Measurements from ENCODE around the gene SSX7. TPM values are rescaled to one million over a fixed set of nuclear protein-coding genes. Genes with fewer than 3 reads are reported as not detected.
"Not testable (repeated sequence)": the region's sequence is repeated elsewhere in the genome, so short reads cannot be mapped to it uniquely, and the experiment has no call there.

SSX7 gene
- total and polyA plus RNA-seq, 4 donors: not detected

DNA sequence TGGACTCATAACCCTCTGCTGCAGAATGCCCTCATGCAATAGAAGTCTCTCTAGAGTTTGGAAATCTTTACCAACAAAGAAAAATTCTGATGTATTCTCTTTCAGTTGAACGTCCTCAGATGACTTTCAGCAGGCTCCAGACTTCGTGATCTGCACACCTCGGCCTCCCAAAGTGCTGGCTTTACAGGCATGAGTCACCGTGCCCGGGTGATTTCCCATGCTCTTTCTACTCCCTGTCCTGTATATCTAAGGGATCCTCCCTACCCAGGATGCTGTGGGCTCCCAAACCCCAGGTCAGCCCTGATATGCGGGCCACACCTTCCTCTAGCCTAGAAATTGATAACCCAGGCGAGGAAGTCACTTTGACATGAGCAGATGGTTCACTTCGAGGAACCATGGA, 51.5 kb downstream of the SSX7 start:
- ATAC-seq (ENCODE audit: low FRiP score); intact Hi-C loops (cut with DNase I); H3K36me3 ChIP-seq (ENCODE audit: control insufficient read depth in 1 of 2, insufficient read depth in 2 of 2, low read length in 1 of 2); H3K9me3 ChIP-seq (ENCODE audit: control insufficient read depth, low read length); H3K27ac ChIP-seq (ENCODE audit: low read depth in 1 of 2, low read length in 2 of 2); H3K4me3 ChIP-seq (ENCODE audit: low read length in 2 of 2); H3K27me3 ChIP-seq (ENCODE audit: control insufficient read depth in 1 of 2, insufficient read depth in 2 of 2, low read length in 1 of 2); DNase-seq; H3K4me1 ChIP-seq (ENCODE audit: control insufficient read depth in 1 of 2, insufficient read depth in 2 of 2, low read length in 2 of 2): not testable (repeated sequence)
- 78 to 80% methylated on average over 8 of the region's 8 CpGs for WGBS, 2 donors

GRCh38 chrX:52598886-52599285, 55.8 kb downstream of the SSX7 start:
- H3K9me3 ChIP-seq (ENCODE audit: control insufficient read depth, low read length): no peaks in the 10 kb centered on the region
- DNase-seq (no peak), ATAC-seq (ENCODE audit: low FRiP score) (no peak)
- intact Hi-C loops (cut with DNase I): no loop called here
- H3K27ac ChIP-seq (ENCODE audit: low read depth in 1 of 2, low read length in 2 of 2): no peak overlapping the region
- no peaks in the 10 kb centered on the region for H3K36me3 ChIP-seq (ENCODE audit: control insufficient read depth in 1 of 2, insufficient read depth in 2 of 2, low read length in 1 of 2)
- 85 to 86% methylated on average over 7 of the region's 7 CpGs for WGBS, 2 donors
- no peaks in the 10 kb centered on the region for H3K27me3 ChIP-seq (ENCODE audit: control insufficient read depth in 1 of 2, insufficient read depth in 2 of 2, low read length in 1 of 2)
- no peak overlapping the region for H3K4me3 ChIP-seq (ENCODE audit: low read length in 2 of 2)
- H3K4me1 ChIP-seq (ENCODE audit: control insufficient read depth in 1 of 2, insufficient read depth in 2 of 2, low read length in 2 of 2): no peaks in the 10 kb centered on the region

DNA sequence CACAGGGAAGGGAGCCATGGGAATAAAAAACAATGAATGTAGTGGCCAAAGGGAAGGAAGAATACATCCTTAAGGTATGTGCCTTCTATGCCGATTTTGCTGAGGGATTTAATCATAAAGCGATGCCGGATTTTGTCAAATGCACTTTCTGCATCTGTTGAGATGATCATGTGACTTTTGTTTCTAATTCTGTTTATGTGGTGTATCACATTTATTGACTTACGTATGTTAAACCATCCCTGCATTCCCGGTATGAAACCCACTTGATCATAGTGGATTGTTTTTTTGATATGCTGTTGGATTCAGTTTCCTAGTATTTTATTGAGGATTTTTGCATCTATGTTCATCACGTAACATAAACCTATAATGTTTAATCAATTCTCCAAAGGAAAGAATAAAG, 60.0 kb downstream of the SSX7 start:
- no peaks in the 10 kb centered on the region for H3K27me3 ChIP-seq (ENCODE audit: control insufficient read depth in 1 of 2, insufficient read depth in 2 of 2, low read length in 1 of 2)
- no peaks in the 10 kb centered on the region for H3K4me1 ChIP-seq (ENCODE audit: control insufficient read depth in 1 of 2, insufficient read depth in 2 of 2, low read length in 2 of 2)
- H3K4me3 ChIP-seq (ENCODE audit: low read length in 2 of 2): no peak overlapping the region
- H3K36me3 ChIP-seq (ENCODE audit: control insufficient read depth in 1 of 2, insufficient read depth in 2 of 2, low read length in 1 of 2): no peaks in the 10 kb centered on the region
- no peak overlapping the region for H3K27ac ChIP-seq (ENCODE audit: low read depth in 1 of 2, low read length in 2 of 2)
- DNase-seq (no peak), ATAC-seq (ENCODE audit: low FRiP score) (no peak)
- intact Hi-C loops (cut with DNase I): no loop called here
- 91 to 95% methylated on average over 6 of the region's 6 CpGs for WGBS, 2 donors
- no peaks in the 10 kb centered on the region for H3K9me3 ChIP-seq (ENCODE audit: control insufficient read depth, low read length)

Other genes with a start within 250 kb of the SSX7 start
- gene XAGE1A, start 159.1 kb downstream of the SSX7 start, total RNA-seq: not detected
- not detected for gene XAGE1A, start 159.1 kb downstream of the SSX7 start, polyA plus RNA-seq
- not detected for gene XAGE1B, start 137.8 kb downstream of the SSX7 start, total RNA-seq
- not detected for gene XAGE1B, start 137.8 kb downstream of the SSX7 start, polyA plus RNA-seq
- gene SSX2, start 52.3 kb upstream of the SSX7 start, total RNA-seq: not detected
- not detected for gene SSX2, start 52.3 kb upstream of the SSX7 start, polyA plus RNA-seq
- gene SSX2B, start 96.4 kb upstream of the SSX7 start, total RNA-seq: not detected
- gene SSX2B, start 96.4 kb upstream of the SSX7 start, polyA plus RNA-seq: not detected
- not detected for gene SPANXN5, start 142.5 kb upstream of the SSX7 start, total RNA-seq
- gene SPANXN5, start 142.5 kb upstream of the SSX7 start, polyA plus RNA-seq: not detected
- not detected for gene XAGE5, start 156.4 kb upstream of the SSX7 start, total RNA-seq
- gene XAGE5, start 156.4 kb upstream of the SSX7 start, polyA plus RNA-seq: not detected
- not detected for gene XAGE3, start 213.2 kb upstream of the SSX7 start, total RNA-seq
- not detected for gene XAGE3, start 213.2 kb upstream of the SSX7 start, polyA plus RNA-seq
- 10 to 100 TPM; 14.1 to 21.5 TPM for gene FAM156B, start 242.4 kb upstream of the SSX7 start, total RNA-seq
- gene FAM156B, start 242.4 kb upstream of the SSX7 start, polyA plus RNA-seq: 100 to 1,000 TPM in 1 of 2 donors, 1 to 10 TPM in 1; 4.0 to 126 TPM

All from aorta (tissue), 5 donors.